ENCODE data around the gene SOX8.
"Not testable (repeated sequence)": the region's sequence is repeated elsewhere in the genome, so short reads cannot be mapped to it uniquely, and the experiment has no call there.

Gene SOX8

GRCh38 chr16:981695-982144 is at the start of gene SOX8:
SOX8 (plus strand) TSS chr16:981770; CDS start chr16:981923, 153 bp downstream.
- DNase-seq (ENCODE audit: low read depth) = no peak

- no peak for DNase-seq (ENCODE audit: low read depth)
These were observed 48.7 kb upstream of the SOX8 start for GRCh38 chr16:932831-933330.

- DNase-seq (ENCODE audit: low read depth) = no peak
These were observed 48.0 kb upstream of the SOX8 start for GRCh38 chr16:933581-933980.

GRCh38 chr16:934178-934577 is 47.4 kb upstream of the SOX8 start:
- no peak for DNase-seq (ENCODE audit: low read depth)

- no peak for DNase-seq (ENCODE audit: low read depth)
These were observed 45.9 kb upstream of the SOX8 start for GRCh38 chr16:935684-936083.

GRCh38 chr16:937311-937710 is 44.3 kb upstream of the SOX8 start:
- no peak for DNase-seq (ENCODE audit: low read depth)

GRCh38 chr16:937723-938122 is 43.8 kb upstream of the SOX8 start:
- no peak for DNase-seq (ENCODE audit: low read depth)

GRCh38 chr16:938136-938535 is 43.4 kb upstream of the SOX8 start:
- DNase-seq (ENCODE audit: low read depth) = no peak

GRCh38 chr16:938752-939151 is 42.8 kb upstream of the SOX8 start:
- DNase-seq (ENCODE audit: low read depth) = no peak

GRCh38 chr16:939311-939710 is 42.3 kb upstream of the SOX8 start:
- DNase-seq (ENCODE audit: low read depth) = no peak

- DNase-seq (ENCODE audit: low read depth) = no peak
These were observed 41.6 kb upstream of the SOX8 start for GRCh38 chr16:939941-940340.

GRCh38 chr16:942436-943060 is 39.0 kb upstream of the SOX8 start:
- no peak for DNase-seq (ENCODE audit: low read depth)

- DNase-seq (ENCODE audit: low read depth) = no peak
These were observed 37.6 kb upstream of the SOX8 start for GRCh38 chr16:943971-944370.

- no peak for DNase-seq (ENCODE audit: low read depth)
These were observed 36.1 kb upstream of the SOX8 start for GRCh38 chr16:945271-946047.

- no peak for DNase-seq (ENCODE audit: low read depth)
These were observed 35.5 kb upstream of the SOX8 start for GRCh38 chr16:946048-946395.

- no peak for DNase-seq (ENCODE audit: low read depth)
These were observed 34.2 kb upstream of the SOX8 start for GRCh38 chr16:947255-947921.

GRCh38 chr16:947922-948303 is 33.7 kb upstream of the SOX8 start:
- not testable (repeated sequence) for DNase-seq (ENCODE audit: low read depth)

GRCh38 chr16:948767-949166 is 32.8 kb upstream of the SOX8 start:
- DNase-seq (ENCODE audit: low read depth) = not testable (repeated sequence)

- not testable (repeated sequence) for DNase-seq (ENCODE audit: low read depth)
These were observed 30.6 kb upstream of the SOX8 start for GRCh38 chr16:950733-951573.

GRCh38 chr16:951660-952301 is 29.8 kb upstream of the SOX8 start:
- DNase-seq (ENCODE audit: low read depth) = no peak

GRCh38 chr16:952321-952720 is 29.2 kb upstream of the SOX8 start:
- DNase-seq (ENCODE audit: low read depth) = no peak

- DNase-seq (ENCODE audit: low read depth) = not testable (repeated sequence)
These were observed 27.8 kb upstream of the SOX8 start for GRCh38 chr16:953818-954217.
